Nephron (organoid): Measurements from ENCODE around the gene SUN2.
A peak's percentile ranks its signal among the peaks of the same experiment; 100 is the strongest.

Experiments
- H3K27ac Mint-ChIP-seq, 3 experiments: 2 replicates each; pipeline ENCODE4 v1.8.0; 2020; ENCODE audit warnings: mixed read lengths in 3 of 3, mild to moderate bottlenecking in 2 of 3, moderate library complexity in 1 of 3
- H3K27me3 Mint-ChIP-seq: 2 replicates; pipeline ENCODE4 v1.8.0; 2021; ENCODE audit warnings: low read depth, mild to moderate bottlenecking, moderate library complexity, mixed read lengths
- H3K36me3 Mint-ChIP-seq: 2 replicates; pipeline ENCODE4 v1.8.0; 2020; ENCODE audit warnings: low read depth, mixed read lengths
- H3K4me1 Mint-ChIP-seq: 2 replicates; pipeline ENCODE4 v1.8.0; 2020; ENCODE audit warnings: mixed read lengths
- H3K4me3 Mint-ChIP-seq, 3 experiments: 2 replicates each; pipeline ENCODE4 v1.8.0; 2020; ENCODE audit warnings: mild to moderate bottlenecking in 3 of 3, mixed read lengths in 3 of 3, moderate library complexity in 2 of 3
- H3K9me3 Mint-ChIP-seq: 2 replicates; pipeline ENCODE4 v1.8.0; 2020; ENCODE audit warnings: mixed read lengths
- CTCF ChIP-seq, 3 experiments: fragments of 200-600 bp; sonication (generic); IDR thresholded peaks; one replicate each; pipeline ENCODE4 v1.5.0; 2021; ENCODE audit warnings: antibody characterized with exemption in 3 of 3; ENCODE audit not compliant: unreplicated experiment in 3 of 3

Gene SUN2

GRCh38 chr22:38724926-38725571 is 30.7 kb downstream of the SUN2 start:
- Mint-ChIP-seq H3K9me3 (no peaks in the 10 kb centered on the region), H3K27me3 (no peaks in the 10 kb centered on the region), H3K4me3 (no peak overlapping the region), H3K4me1 (no peaks in the 10 kb centered on the region), H3K27ac (no peak overlapping the region), H3K36me3 (peaks cover 79% of the 10 kb centered on the region)
- TF ChIP-seq CTCF (IDR thresholded peaks at IDR 0.05; ENCODE audit: unreplicated experiment in 3 of 3): peak; percentile 22 to 47 (median 23)

- H3K27me3 Mint-ChIP-seq: no peaks in the 10 kb centered on the region
- H3K9me3 Mint-ChIP-seq: no peaks in the 10 kb centered on the region
- peaks cover 74% of the 10 kb centered on the region for H3K36me3 Mint-ChIP-seq
- TF ChIP-seq CTCF (IDR thresholded peaks at IDR 0.05; ENCODE audit: unreplicated experiment in 3 of 3): no peak
- no peaks in the 10 kb centered on the region for H3K4me1 Mint-ChIP-seq
- H3K4me3 Mint-ChIP-seq: no peak overlapping the region
- H3K27ac Mint-ChIP-seq: no peak overlapping the region
Observed at GRCh38 chr22:38724176-38724575, 31.6 kb downstream of the SUN2 start.

- Mint-ChIP-seq H3K4me1 (peaks cover 22% of the 10 kb centered on the region), H3K27ac (no peak overlapping the region), H3K36me3 (peaks cover 74% of the 10 kb centered on the region), H3K27me3 (no peaks in the 10 kb centered on the region), H3K9me3 (no peaks in the 10 kb centered on the region), H3K4me3 (no peak overlapping the region)
- TF ChIP-seq CTCF (IDR thresholded peaks at IDR 0.05; ENCODE audit: unreplicated experiment in 3 of 3): no peak
Observed at GRCh38 chr22:38721551-38721950, 34.2 kb downstream of the SUN2 start.

GRCh38 chr22:38720350-38720749 is 35.4 kb downstream of the SUN2 start:
- H3K4me1 Mint-ChIP-seq: peaks cover 31% of the 10 kb centered on the region
- peaks cover 65% of the 10 kb centered on the region for H3K36me3 Mint-ChIP-seq
- no peak overlapping the region for H3K4me3 Mint-ChIP-seq
- TF ChIP-seq CTCF (IDR thresholded peaks at IDR 0.05; ENCODE audit: unreplicated experiment in 3 of 3): no peak
- H3K27ac Mint-ChIP-seq: no peak overlapping the region
- H3K9me3 Mint-ChIP-seq: no peaks in the 10 kb centered on the region
- H3K27me3 Mint-ChIP-seq: no peaks in the 10 kb centered on the region

- Mint-ChIP-seq H3K36me3 (peaks cover 53% of the 10 kb centered on the region), H3K27ac (no peak overlapping the region), H3K4me3 (no peak overlapping the region), H3K4me1 (peaks cover 42% of the 10 kb centered on the region), H3K27me3 (no peaks in the 10 kb centered on the region), H3K9me3 (no peaks in the 10 kb centered on the region)
- no peak for TF ChIP-seq CTCF (IDR thresholded peaks at IDR 0.05; ENCODE audit: unreplicated experiment in 3 of 3)
Observed at GRCh38 chr22:38719196-38719595, 36.6 kb downstream of the SUN2 start.

- no peaks in the 10 kb centered on the region for H3K27me3 Mint-ChIP-seq
- no peaks in the 10 kb centered on the region for H3K9me3 Mint-ChIP-seq
- H3K4me3 Mint-ChIP-seq: no peak overlapping the region
- peak; percentile 30 to 38 (median 37) for TF ChIP-seq CTCF (IDR thresholded peaks at IDR 0.05; ENCODE audit: unreplicated experiment in 3 of 3)
- H3K27ac Mint-ChIP-seq: peak overlapping the region; percentile 71 to 85 (median 83)
- H3K36me3 Mint-ChIP-seq: peaks cover 46% of the 10 kb centered on the region
- peaks cover 48% of the 10 kb centered on the region for H3K4me1 Mint-ChIP-seq
Observed at GRCh38 chr22:38718414-38718813, 37.4 kb downstream of the SUN2 start.
